ENCODE data around the gene MYO9B.

Gene MYO9B

DNA sequence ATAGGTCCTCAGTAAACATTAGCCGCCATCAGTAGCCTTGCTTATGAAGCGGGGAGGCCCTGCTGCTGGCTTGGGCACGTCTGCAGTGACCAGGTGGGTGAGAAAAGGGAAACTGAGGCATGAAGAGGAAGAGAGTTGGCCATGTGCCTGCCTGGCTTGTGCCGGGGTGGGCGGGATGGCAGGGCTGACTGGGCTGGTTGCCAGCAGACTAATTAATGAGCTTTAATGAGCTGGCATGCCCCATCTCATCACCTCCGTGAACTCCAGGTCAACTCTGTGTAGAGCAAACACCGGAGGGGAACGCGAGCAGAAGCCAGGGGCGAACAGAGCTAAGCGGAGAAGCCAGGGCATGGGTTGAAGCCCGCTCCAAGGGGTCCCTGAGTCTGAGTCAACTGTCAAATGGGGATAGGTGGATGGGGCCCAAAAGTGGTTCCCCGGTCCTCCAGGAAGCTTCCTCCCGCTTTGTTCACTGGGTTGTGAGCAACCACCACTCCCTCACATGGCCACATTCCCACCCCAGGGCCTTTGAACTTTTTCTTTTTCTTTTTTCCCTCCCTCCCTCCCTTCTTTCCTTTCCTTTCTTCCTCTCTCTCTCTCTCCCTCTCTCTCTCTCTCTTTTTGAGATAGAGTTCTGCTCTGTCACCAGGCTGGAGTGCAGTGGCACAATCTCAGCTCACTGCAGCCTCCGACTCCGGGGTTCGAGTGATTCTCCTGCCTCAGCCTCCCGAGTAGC, 161.4 kb downstream of the MYO9B start:
- no peak overlapping the region for H3K27ac ChIP-seq (ENCODE audit: insufficient read depth in 1 of 2, low read depth in 1 of 2, low read length in 2 of 2, poor library complexity in 1 of 2, severe bottlenecking in 2 of 2)
- H3K9me3 ChIP-seq (ENCODE audit: control extremely low read depth in 1 of 5, control insufficient read depth in 4 of 5, insufficient read depth in 2 of 5, low read depth in 1 of 5, low read length in 4 of 5), result no peaks in the 10 kb centered on the region
- POLR2A ChIA-PET, result no interaction called here
- CTCF ChIA-PET, result interaction anchor here (0.6 to 2.5 kb wide), 7 partner anchors 9 to 591 kb away, joined by 3 to 8 read pairs (median 3); partner anchors contain the start of gene BABAM1
- WGBS (ENCODE audit: insufficient coverage), result 97% methylated on average over 16 of the region's 18 CpGs
- no peak overlapping the region for H3K4me3 ChIP-seq (ENCODE audit: control insufficient read depth in 1 of 7, extremely low read depth in 1 of 7, insufficient read depth in 4 of 7, low read depth in 2 of 7, low read length in 6 of 7)
- H3K27me3 ChIP-seq (replicated peaks in 2 of 5; ENCODE audit: control insufficient read depth in 4 of 5, insufficient read depth in 5 of 5, low read length in 4 of 5), result no peaks in the 10 kb centered on the region
- DNase-seq, result no peak
- peaks cover 0 to 22% (median 7%) of the 10 kb centered on the region in 4 experiments for H3K36me3 ChIP-seq (ENCODE audit: control insufficient read depth in 4 of 4, insufficient read depth in 4 of 4, low read length in 3 of 4)
- peaks cover 0 to 18% (median 13%) of the 10 kb centered on the region in 4 experiments for H3K4me1 ChIP-seq (ENCODE audit: control extremely low read depth in 1 of 4, control insufficient read depth in 4 of 4, insufficient read depth in 4 of 4, low read length in 3 of 4)

DNA sequence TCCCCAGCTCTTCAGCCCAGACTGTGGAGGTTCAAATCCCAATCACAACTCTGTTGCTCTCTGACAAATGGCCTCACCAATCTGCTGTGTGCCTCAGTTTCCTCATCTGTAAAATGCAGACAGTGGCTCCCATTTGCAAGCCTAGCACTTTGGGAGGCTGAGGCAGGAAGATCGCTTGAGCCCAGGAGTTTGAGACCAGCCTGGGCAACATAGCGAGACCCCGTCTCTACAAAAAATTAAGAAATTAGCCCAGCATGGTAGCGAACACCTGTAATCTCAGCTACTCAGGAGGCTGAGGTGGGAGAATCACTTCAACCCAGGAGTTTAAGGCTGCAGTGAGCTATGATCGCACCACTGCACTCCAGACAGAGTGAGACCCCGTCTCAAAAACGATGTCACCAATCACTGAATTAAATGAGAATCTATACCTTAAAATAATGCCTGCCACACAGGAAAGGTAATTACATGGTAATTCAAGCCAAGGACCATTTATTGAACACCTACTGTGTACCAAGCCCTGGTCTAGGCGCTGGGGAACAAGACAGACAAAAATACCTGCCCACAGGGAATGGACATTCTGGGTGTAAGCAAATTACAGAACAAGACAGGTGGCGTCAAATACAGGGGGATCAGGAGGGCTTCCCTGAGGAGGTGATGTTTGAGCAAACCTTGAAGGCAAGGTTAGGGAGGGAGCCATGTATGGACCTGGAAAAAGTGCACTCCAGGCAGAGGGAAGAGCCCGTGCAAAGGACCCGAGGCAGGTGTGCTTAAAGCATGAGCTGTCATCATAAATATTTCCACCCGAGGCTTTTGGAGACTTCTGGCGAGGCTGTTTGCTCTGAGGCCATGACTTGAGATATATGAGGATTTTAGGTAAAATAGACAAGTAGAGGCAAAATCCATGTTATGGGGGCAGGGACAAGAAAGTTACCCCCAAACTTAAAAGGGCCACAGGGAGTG, 162.4 kb downstream of the MYO9B start:
- H3K4me3 ChIP-seq (ENCODE audit: control insufficient read depth in 1 of 7, extremely low read depth in 1 of 7, insufficient read depth in 4 of 7, low read depth in 2 of 7, low read length in 6 of 7), result no peak overlapping the region
- H3K9me3 ChIP-seq (ENCODE audit: control extremely low read depth in 1 of 5, control insufficient read depth in 4 of 5, insufficient read depth in 2 of 5, low read depth in 1 of 5, low read length in 4 of 5), result no peaks in the 10 kb centered on the region
- ChIA-PET CTCF (interaction anchor here (0.6 to 1.8 kb wide), 7 partner anchors 10 to 220 kb away, joined by 3 to 6 read pairs (median 3); partner anchors contain the start of gene BABAM1), POLR2A (no interaction called here)
- no peaks in the 10 kb centered on the region for H3K27me3 ChIP-seq (replicated peaks in 2 of 5; ENCODE audit: control insufficient read depth in 4 of 5, insufficient read depth in 5 of 5, low read length in 4 of 5)
- peaks cover 0 to 18% (median 13%) of the 10 kb centered on the region in 4 experiments for H3K4me1 ChIP-seq (ENCODE audit: control extremely low read depth in 1 of 4, control insufficient read depth in 4 of 4, insufficient read depth in 4 of 4, low read length in 3 of 4)
- H3K27ac ChIP-seq (ENCODE audit: insufficient read depth in 1 of 2, low read depth in 1 of 2, low read length in 2 of 2, poor library complexity in 1 of 2, severe bottlenecking in 2 of 2), result no peak overlapping the region
- 95% methylated on average over 8 of the region's 13 CpGs for WGBS (ENCODE audit: insufficient coverage)
- peaks cover 0 to 14% (median 3%) of the 10 kb centered on the region in 4 experiments for H3K36me3 ChIP-seq (ENCODE audit: control insufficient read depth in 4 of 4, insufficient read depth in 4 of 4, low read length in 3 of 4)
- no peak for DNase-seq

DNA sequence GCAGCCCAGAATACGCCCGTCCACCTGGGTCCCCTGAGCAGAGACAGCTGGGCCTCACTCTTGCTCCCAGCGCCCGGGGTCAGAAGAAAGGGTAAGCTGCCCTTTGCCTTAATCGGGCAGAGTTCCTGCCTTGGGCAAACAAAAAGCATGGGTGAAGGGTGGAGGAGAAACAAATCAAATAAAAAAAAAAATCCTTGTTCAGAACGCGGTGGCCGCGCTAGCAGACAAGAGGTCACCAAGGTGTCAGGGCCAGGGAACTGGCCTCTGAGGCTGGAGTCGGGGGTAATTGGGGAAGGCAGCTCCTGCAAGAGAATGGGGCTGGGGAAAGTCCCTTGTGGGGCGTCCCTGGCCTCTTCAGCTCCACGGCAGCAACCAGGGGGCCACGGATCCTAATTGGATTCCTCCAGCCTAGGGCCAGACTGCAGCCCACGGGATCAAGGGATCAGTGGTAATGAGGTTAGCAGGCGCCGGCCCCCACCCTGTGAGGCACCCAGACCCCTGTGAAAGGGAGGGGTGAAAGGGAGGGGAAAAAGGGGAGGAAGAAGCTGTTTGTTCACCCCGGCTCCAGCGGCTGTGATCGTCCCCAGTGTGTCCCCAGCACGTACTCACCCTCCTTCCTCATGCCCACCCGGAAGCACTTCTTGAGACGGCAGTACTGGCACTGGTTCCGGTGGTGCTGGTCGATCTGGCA, 164.6 kb downstream of the MYO9B start:
- Histone ChIP-seq H3K9me3 (ENCODE audit: control extremely low read depth in 1 of 5, control insufficient read depth in 4 of 5, insufficient read depth in 2 of 5, low read depth in 1 of 5, low read length in 4 of 5) (no peaks in the 10 kb centered on the region), H3K27me3 (replicated peaks in 2 of 5; ENCODE audit: control insufficient read depth in 4 of 5, insufficient read depth in 5 of 5, low read length in 4 of 5) (no peaks in the 10 kb centered on the region), H3K36me3 (ENCODE audit: control insufficient read depth in 4 of 4, insufficient read depth in 4 of 4, low read length in 3 of 4) (peaks cover 0 to 14% (median 3%) of the 10 kb centered on the region in 4 experiments), H3K4me1 (ENCODE audit: control extremely low read depth in 1 of 4, control insufficient read depth in 4 of 4, insufficient read depth in 4 of 4, low read length in 3 of 4) (peaks cover 0 to 22% (median 19%) of the 10 kb centered on the region in 4 experiments), H3K27ac (ENCODE audit: insufficient read depth in 1 of 2, low read depth in 1 of 2, low read length in 2 of 2, poor library complexity in 1 of 2, severe bottlenecking in 2 of 2) (no peak overlapping the region), H3K4me3 (ENCODE audit: control insufficient read depth in 1 of 7, extremely low read depth in 1 of 7, insufficient read depth in 4 of 7, low read depth in 2 of 7, low read length in 6 of 7) (no peak overlapping the region)
- CTCF ChIA-PET, result interaction anchor here (1.0 to 1.9 kb wide), 2 partner anchors 24 to 77 kb away, joined by 3 to 7 read pairs; partner anchors contain the start of gene USHBP1
- POLR2A ChIA-PET, result interaction anchor here (0.6 kb wide), 2 partner anchors 25 to 51 kb away, joined by 3 to 4 read pairs; partner anchors contain the start of gene USE1
- no peak for DNase-seq
- 87% methylated on average over 18 of the region's 24 CpGs for WGBS (ENCODE audit: insufficient coverage)

DNA sequence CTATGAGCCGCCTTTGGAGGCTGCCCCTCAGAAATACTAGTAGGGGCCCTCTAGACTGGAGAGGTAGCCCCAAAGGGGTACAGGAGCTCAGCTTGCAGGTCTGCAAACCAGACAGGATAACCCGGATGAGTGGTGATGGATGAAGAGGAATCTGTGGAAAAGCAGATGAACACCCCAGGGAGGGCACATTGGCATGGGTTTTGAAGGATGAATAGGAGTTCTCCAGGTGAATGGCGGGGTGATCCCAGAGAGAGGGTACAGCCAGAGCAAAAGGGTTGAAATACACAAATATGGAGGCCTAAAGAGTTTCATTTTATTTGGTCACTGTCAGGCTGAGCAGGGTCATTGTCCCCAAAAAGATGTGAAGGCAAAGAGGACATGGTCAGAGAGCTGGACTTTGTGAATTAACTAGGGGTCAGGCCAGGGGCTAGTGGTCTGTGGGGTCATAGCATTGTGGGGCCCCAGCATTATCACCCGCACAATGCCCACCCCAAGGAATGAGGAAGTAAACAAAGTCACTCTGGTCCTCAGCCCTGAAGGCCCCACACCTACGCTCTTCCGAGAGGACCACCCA, 165.3 kb downstream of the MYO9B start:
- DNase-seq, result no peak
- POLR2A ChIA-PET, result interaction anchor here (0.6 kb wide), 1 partner anchor 26 kb away, joined by 3 read pairs; the partner anchor contains the start of gene USE1
- CTCF ChIA-PET, result interaction anchor here (0.8 to 1.9 kb wide), 4 partner anchors 15 to 78 kb away, joined by 3 to 7 read pairs (median 3); partner anchors contain the start of genes OCEL1 and USHBP1
- Histone ChIP-seq H3K4me1 (ENCODE audit: control extremely low read depth in 1 of 4, control insufficient read depth in 4 of 4, insufficient read depth in 4 of 4, low read length in 3 of 4) (peaks cover 0 to 17% (median 13%) of the 10 kb centered on the region in 4 experiments), H3K27ac (ENCODE audit: insufficient read depth in 1 of 2, low read depth in 1 of 2, low read length in 2 of 2, poor library complexity in 1 of 2, severe bottlenecking in 2 of 2) (no peak overlapping the region), H3K9me3 (ENCODE audit: control extremely low read depth in 1 of 5, control insufficient read depth in 4 of 5, insufficient read depth in 2 of 5, low read depth in 1 of 5, low read length in 4 of 5) (no peaks in the 10 kb centered on the region), H3K36me3 (ENCODE audit: control insufficient read depth in 4 of 4, insufficient read depth in 4 of 4, low read length in 3 of 4) (peaks cover 0 to 14% (median 3%) of the 10 kb centered on the region in 4 experiments), H3K4me3 (ENCODE audit: control insufficient read depth in 1 of 7, extremely low read depth in 1 of 7, insufficient read depth in 4 of 7, low read depth in 2 of 7, low read length in 6 of 7) (no peak overlapping the region), H3K27me3 (replicated peaks in 2 of 5; ENCODE audit: control insufficient read depth in 4 of 5, insufficient read depth in 5 of 5, low read length in 4 of 5) (no peaks in the 10 kb centered on the region)
- 100% methylated on average over 5 of the region's 6 CpGs for WGBS (ENCODE audit: insufficient coverage)

DNA sequence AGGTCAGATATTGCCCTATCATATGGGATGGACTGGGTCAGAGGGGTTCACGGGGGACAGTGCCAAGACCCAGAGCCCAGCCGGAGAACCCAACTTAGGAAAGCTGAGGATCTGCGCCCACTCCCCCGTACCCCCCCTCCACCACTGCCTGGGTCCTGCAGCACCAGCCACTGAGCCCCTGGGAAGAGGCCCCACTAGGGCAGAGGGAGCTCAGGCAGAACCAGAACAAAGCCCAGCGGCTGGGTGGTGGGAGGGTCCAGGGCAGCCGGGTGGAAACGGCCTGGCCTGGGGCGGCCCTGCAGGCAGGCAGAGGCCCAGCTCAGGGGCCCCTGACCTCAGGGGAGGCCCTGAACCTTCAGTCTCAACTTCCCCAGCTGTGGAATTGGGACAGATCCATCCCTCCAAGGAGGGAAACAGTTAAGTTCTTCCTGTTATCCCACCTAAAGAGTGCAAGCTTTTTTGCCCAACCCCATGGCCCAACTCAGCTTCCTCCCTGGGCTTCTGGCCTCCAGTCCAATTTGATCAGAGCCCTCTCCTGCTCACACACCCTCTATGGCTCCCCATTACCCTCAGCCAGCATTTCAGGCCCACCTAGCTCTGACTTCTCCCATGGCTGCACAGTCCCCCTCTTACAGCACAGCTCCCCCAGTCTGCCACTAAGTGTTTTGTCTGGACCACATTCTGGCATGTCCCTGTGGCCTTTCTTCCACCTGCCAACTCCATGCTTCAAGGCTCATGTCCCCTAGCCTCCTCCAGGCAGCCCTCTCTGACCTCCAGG, 167.0 kb downstream of the MYO9B start:
- no peaks in the 10 kb centered on the region for H3K9me3 ChIP-seq (ENCODE audit: control extremely low read depth in 1 of 5, control insufficient read depth in 4 of 5, insufficient read depth in 2 of 5, low read depth in 1 of 5, low read length in 4 of 5)

More for the DNA sequence above, 167.0 kb downstream of the MYO9B start:
- POLR2A ChIA-PET, result no interaction called here
- 93% methylated on average over 8 of the region's 8 CpGs for WGBS (ENCODE audit: insufficient coverage)
- peaks cover 0 to 14% (median 3%) of the 10 kb centered on the region in 4 experiments for H3K36me3 ChIP-seq (ENCODE audit: control insufficient read depth in 4 of 4, insufficient read depth in 4 of 4, low read length in 3 of 4)
- CTCF ChIA-PET, result interaction anchor here (0.9 to 1.8 kb wide), 7 partner anchors 9 to 174 kb away, joined by 3 to 8 read pairs (median 4); partner anchors contain the start of gene OCEL1
- no peak overlapping the region for H3K27ac ChIP-seq (ENCODE audit: insufficient read depth in 1 of 2, low read depth in 1 of 2, low read length in 2 of 2, poor library complexity in 1 of 2, severe bottlenecking in 2 of 2)
- peak in 1 of 3 donors; percentile 19 for DNase-seq
- no peaks in the 10 kb centered on the region for H3K27me3 ChIP-seq (replicated peaks in 2 of 5; ENCODE audit: control insufficient read depth in 4 of 5, insufficient read depth in 5 of 5, low read length in 4 of 5)
- H3K4me1 ChIP-seq (ENCODE audit: control extremely low read depth in 1 of 4, control insufficient read depth in 4 of 4, insufficient read depth in 4 of 4, low read length in 3 of 4), result peaks cover 0 to 25% (median 24%) of the 10 kb centered on the region in 4 experiments
- H3K4me3 ChIP-seq (ENCODE audit: control insufficient read depth in 1 of 7, extremely low read depth in 1 of 7, insufficient read depth in 4 of 7, low read depth in 2 of 7, low read length in 6 of 7), result no peak overlapping the region
